WTC11 (cell line): ENCODE results near the gene TOMM20L. TPM values are rescaled to one million over a fixed set of nuclear protein-coding genes. Genes with fewer than 3 reads are reported as not detected.

Source experiments
- ATAC-seq: fragments of 200-7000 bp; cut with Tn5 transposase; 2 replicates; pipeline ENCODE4 v1.10.0; 2021; ENCODE audit warnings: mild to moderate bottlenecking, moderate library complexity
- CTCF ChIA-PET: fragments of 300-600 bp; sonication (Branson Sonifier 250); formaldehyde crosslinking; loops from one replicate; lab custom pipeline; 2021; ENCODE audit warnings: antibody characterized with exemption; lab: Charles Lee
- POLR2A ChIA-PET: fragments of 350-600 bp; sonication (Branson Sonifier 250); formaldehyde crosslinking; loops from one replicate; lab custom pipeline; 2021; ENCODE audit warnings: antibody characterized with exemption; lab: Charles Lee
- DNase-seq: peaks from one replicate; pipeline ENCODE4 v3.0.0; 2021; ENCODE audit warnings: low spot score
- H3K27ac Mint-ChIP-seq: 2 replicates; pipeline ENCODE4 v1.8.0; 2021; ENCODE audit warnings: mixed read lengths
- H3K27me3 Mint-ChIP-seq: 2 replicates; pipeline ENCODE4 v1.8.0; 2021; ENCODE audit warnings: low read depth, mild to moderate bottlenecking, moderate library complexity, mixed read lengths
- H3K36me3 Mint-ChIP-seq: 2 replicates; pipeline ENCODE4 v1.8.0; 2021; ENCODE audit warnings: mixed read lengths
- H3K4me1 Mint-ChIP-seq: 2 replicates; pipeline ENCODE4 v1.8.0; 2022; ENCODE audit warnings: mixed read lengths
- H3K4me3 Mint-ChIP-seq: 2 replicates; pipeline ENCODE4 v1.8.0; 2021; ENCODE audit warnings: mild to moderate bottlenecking, moderate library complexity, mixed read lengths
- H3K9me3 Mint-ChIP-seq: 2 replicates; pipeline ENCODE4 v1.8.0; 2021; ENCODE audit warnings: mixed read lengths
- AR ChIP-seq: fragments of 250-450 bp; sonication (Bioruptor Pico); IDR thresholded peaks from 2 replicates; pipeline ENCODE4 v1.9.0; 2021; ENCODE audit warnings: mild to moderate bottlenecking
- ARID4B ChIP-seq: sonication (generic); formaldehyde crosslinking; IDR thresholded peaks from 2 replicates; pipeline ENCODE4 v1.8.0; 2023; ENCODE audit warnings: missing genetic modification reagents, mild to moderate bottlenecking, borderline replicate concordance
- CREM ChIP-seq: sonication (generic); formaldehyde crosslinking; IDR thresholded peaks from 2 replicates; pipeline ENCODE4 v1.8.1; 2022; ENCODE audit warnings: mild to moderate bottlenecking, missing genetic modification reagents, moderate library complexity
- CTCF ChIP-seq: fragments of 200-600 bp; IDR thresholded peaks from 2 replicates; pipeline ENCODE4 v1.8.0; 2022; ENCODE audit warnings: antibody characterized with exemption
- FOXK1 ChIP-seq: sonication (generic); formaldehyde crosslinking; IDR thresholded peaks from 2 replicates; pipeline ENCODE4 v1.8.0; 2022; ENCODE audit warnings: mild to moderate bottlenecking, moderate library complexity, missing genetic modification reagents
- FOXP4 ChIP-seq: sonication (generic); formaldehyde crosslinking; IDR thresholded peaks from 2 replicates; pipeline ENCODE4 v1.8.0; 2022; ENCODE audit warnings: mild to moderate bottlenecking, missing genetic modification reagents
- HMGA2 ChIP-seq: fragments of 250-450 bp; sonication (Bioruptor Pico); IDR thresholded peaks from 2 replicates; pipeline ENCODE4 v1.4.0; 2021; ENCODE audit warnings: mild to moderate bottlenecking, moderate library complexity
- MYBL2 ChIP-seq: sonication (generic); formaldehyde crosslinking; IDR thresholded peaks from 2 replicates; pipeline ENCODE4 v1.8.1; 2023; ENCODE audit warnings: mild to moderate bottlenecking, moderate library complexity, missing genetic modification reagents
- PRDM15 ChIP-seq: sonication (generic); formaldehyde crosslinking; IDR thresholded peaks from 2 replicates; pipeline ENCODE4 v1.8.0; 2022; ENCODE audit warnings: missing genetic modification reagents
- RORB ChIP-seq: fragments of 250-450 bp; sonication (Bioruptor Pico); IDR thresholded peaks from 2 replicates; pipeline ENCODE4 v1.9.0; 2021; ENCODE audit warnings: mild to moderate bottlenecking
- TEAD1 ChIP-seq: sonication (generic); formaldehyde crosslinking; IDR thresholded peaks from 2 replicates; pipeline ENCODE4 v1.8.0; 2022; ENCODE audit warnings: mild to moderate bottlenecking, missing genetic modification reagents
- TEAD4 ChIP-seq: sonication (generic); formaldehyde crosslinking; IDR thresholded peaks from 2 replicates; pipeline ENCODE4 v1.8.0; 2022; ENCODE audit warnings: mild to moderate bottlenecking, missing genetic modification reagents
- ZNF219 ChIP-seq: sonication (generic); formaldehyde crosslinking; IDR thresholded peaks from 2 replicates; pipeline ENCODE4 v1.8.0; 2023; ENCODE audit warnings: missing genetic modification reagents, mild to moderate bottlenecking, borderline replicate concordance
- total RNA-seq: library from RNA; stranded (reverse); gene quantifications from 3 replicates; pipeline ENCODE4 v1.2.3, GENCODE V29; 2021

TOMM20L gene
- total RNA-seq, 1 experiment from 2014 or later, result not detected

- TF ChIP-seq AR, result no peak
- peak; percentile 32; the same call in 1 of the 2 replicates for TF ChIP-seq TEAD1 (CRISPR knock-in tag)
Measured at GRCh38 chr14:58426670-58427280, 31.0 kb downstream of the TOMM20L start (continued).

GRCh38 chr14:58427281-58428117 lies 31.8 kb downstream of the TOMM20L start, which contains the start of the genes KIAA0586 and TIMM9:
KIAA0586 (plus strand) TSS chr14:58427719; CDS start chr14:58428265, 546 bp downstream.
TIMM9 (minus strand) TSS chr14:58427531; CDS start chr14:58411945, 15,586 bp downstream.
- POLR2A ChIA-PET, result interaction anchor here (2.6 kb wide), 1 partner anchor 129 kb away, joined by 14 read pairs; the partner anchor contains the start of gene ARID4A
- Mint-ChIP-seq H3K27ac (peak within 1 kb of the TSS; percentile 95), H3K9me3 (no peaks in the 10 kb centered on the region), H3K4me3 (peak within 1 kb of the TSS; percentile 93), H3K36me3 (peaks cover 13% of the 10 kb centered on the region), H3K4me1 (peaks cover 16% of the 10 kb centered on the region), H3K27me3 (no peaks in the 10 kb centered on the region)
- TF ChIP-seq CREM (CRISPR knock-in tag), result 0 out of 2 replicates have a peak, but pooled peaks have one; percentile 43
- peak; percentile 56 for TF ChIP-seq HMGA2
- TF ChIP-seq FOXP4 (CRISPR knock-in tag), result 0 out of 2 replicates have a peak, but pooled peaks have one; percentile 56
- TF ChIP-seq ZNF219 (CRISPR knock-in tag), result no peak
- TF ChIP-seq FOXK1, result peak; percentile 89
- TF ChIP-seq PRDM15 (CRISPR knock-in tag), result peak; percentile 67
- TF ChIP-seq RORB (CRISPR knock-in tag), result 0 out of 2 replicates have a peak, but pooled peaks have one; percentile 20
- no peak for TF ChIP-seq TEAD1 (CRISPR knock-in tag)
- peak; percentile 77 for TF ChIP-seq MYBL2 (CRISPR knock-in tag)
- peak; percentile 89 for ATAC-seq
- peak; percentile 95 for DNase-seq
- CTCF ChIA-PET, result interaction anchor here (1.1 kb wide), 1 partner anchor 33 kb away, joined by 4 read pairs; no protein-coding TSS in a partner anchor

GRCh38 chr14:58428118-58428683 lies 32.5 kb downstream of the TOMM20L start:
- Mint-ChIP-seq H3K27ac (peak overlapping the region; percentile 95), H3K36me3 (peaks cover 13% of the 10 kb centered on the region), H3K4me3 (peak overlapping the region; percentile 93), H3K4me1 (peaks cover 16% of the 10 kb centered on the region), H3K27me3 (no peaks in the 10 kb centered on the region), H3K9me3 (no peaks in the 10 kb centered on the region)
- POLR2A ChIA-PET, result interaction anchor here (2.6 kb wide), 1 partner anchor 130 kb away, joined by 14 read pairs; the partner anchor contains the start of gene ARID4A
- CTCF ChIA-PET, result interaction anchor here (1.1 kb wide), 1 partner anchor 34 kb away, joined by 4 read pairs; no protein-coding TSS in a partner anchor
- DNase-seq, result no peak
- peak; percentile 7; the same call in 1 of the 2 replicates for ATAC-seq
- TF ChIP-seq TEAD4, result no peak
- TF ChIP-seq CTCF, result no peak
- no peak for TF ChIP-seq ARID4B (CRISPR knock-in tag)
